Calu3 (cell line): ENCODE results near the gene TLN1. TPM values are rescaled to one million over a fixed set of nuclear protein-coding genes. Genes with fewer than 3 reads are reported as not detected.

Experiments
- BruUV-seq: library from RNA; stranded (reverse); fragments of 400-500 nt; replicated peaks from 2 replicates; lab custom pipeline; 2021; lab: Mats Ljungman, UMichigan
- CTCF ChIA-PET: fragments of 300-600 bp; sonication (Branson Sonifier 250); formaldehyde crosslinking; loops from one replicate; lab custom pipeline; 2022; ENCODE audit warnings: antibody characterized with exemption; lab: Charles Lee
- DNase-seq: peaks from one replicate; pipeline ENCODE4 v3.0.0; 2022
- H3K27ac Mint-ChIP-seq: one replicate; pipeline ENCODE4 v1.8.0; 2022; ENCODE audit warnings: mixed read lengths; ENCODE audit not compliant: unreplicated experiment
- H3K27me3 Mint-ChIP-seq: one replicate; pipeline ENCODE4 v1.8.0; 2022; ENCODE audit warnings: mixed read lengths; ENCODE audit not compliant: unreplicated experiment
- H3K36me3 Mint-ChIP-seq: one replicate; pipeline ENCODE4 v1.8.0; 2022; ENCODE audit warnings: mild to moderate bottlenecking, moderate library complexity, mixed read lengths; ENCODE audit not compliant: insufficient read depth, unreplicated experiment
- H3K4me1 Mint-ChIP-seq: one replicate; pipeline ENCODE4 v1.8.0; 2022; ENCODE audit warnings: mild to moderate bottlenecking, low read depth, mixed read lengths; ENCODE audit not compliant: unreplicated experiment
- H3K4me3 Mint-ChIP-seq: one replicate; pipeline ENCODE4 v1.8.0; 2022; ENCODE audit warnings: mild to moderate bottlenecking, low read depth, moderate library complexity, mixed read lengths; ENCODE audit not compliant: unreplicated experiment
- H3K9me3 Mint-ChIP-seq: one replicate; pipeline ENCODE4 v1.8.0; 2022; ENCODE audit warnings: low read depth, mixed read lengths; ENCODE audit not compliant: unreplicated experiment
- intact Hi-C: fragments of 100-400 bp; cut with micrococcal nuclease; formaldehyde crosslinking; loops from one replicate; pipeline ENCODE4 v1.10.0; 2022; ENCODE audit not compliant: unreplicated experiment
- total RNA-seq: library from RNA; stranded (reverse); gene quantifications from 2 replicates; pipeline ENCODE4 v1.2.3, GENCODE V29; 2022
- TF ChIP-seq, protein P1 (sequence below): fragments of 200-600 bp; IDR thresholded peaks from one replicate; pipeline ENCODE4 v1.8.0; 2022; ENCODE audit warnings: antibody characterized with exemption; ENCODE audit not compliant: unreplicated experiment

The TLN1 gene
- total RNA-seq, 1 experiment from 2014 or later, result 98.7 TPM

DNA sequence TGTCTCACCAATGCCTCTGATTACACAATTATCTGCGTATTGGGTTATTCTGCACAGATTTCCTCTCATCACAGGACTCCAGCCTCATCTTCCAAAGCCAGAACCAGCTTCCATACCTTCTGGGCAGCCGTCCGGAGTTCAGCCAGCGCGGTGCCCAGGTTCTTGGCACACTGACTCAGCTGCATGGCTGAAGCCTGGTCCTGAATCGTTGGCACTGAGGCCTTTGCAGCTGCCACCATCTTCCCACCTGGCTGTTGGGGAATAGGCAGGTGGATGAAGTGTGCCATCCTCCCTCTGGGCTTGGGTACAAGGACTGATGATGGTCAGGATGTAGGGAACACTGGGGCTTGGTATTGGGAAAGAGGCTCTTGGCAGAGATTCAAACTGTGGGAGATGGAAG, 17.9 kb downstream of the TLN1 start:
- no TSS peak for BruUV-seq
- H3K27me3 Mint-ChIP-seq, result no peaks in the 10 kb centered on the region
- CTCF ChIA-PET, result no interaction called here
- TF ChIP-seq, protein P1, sequence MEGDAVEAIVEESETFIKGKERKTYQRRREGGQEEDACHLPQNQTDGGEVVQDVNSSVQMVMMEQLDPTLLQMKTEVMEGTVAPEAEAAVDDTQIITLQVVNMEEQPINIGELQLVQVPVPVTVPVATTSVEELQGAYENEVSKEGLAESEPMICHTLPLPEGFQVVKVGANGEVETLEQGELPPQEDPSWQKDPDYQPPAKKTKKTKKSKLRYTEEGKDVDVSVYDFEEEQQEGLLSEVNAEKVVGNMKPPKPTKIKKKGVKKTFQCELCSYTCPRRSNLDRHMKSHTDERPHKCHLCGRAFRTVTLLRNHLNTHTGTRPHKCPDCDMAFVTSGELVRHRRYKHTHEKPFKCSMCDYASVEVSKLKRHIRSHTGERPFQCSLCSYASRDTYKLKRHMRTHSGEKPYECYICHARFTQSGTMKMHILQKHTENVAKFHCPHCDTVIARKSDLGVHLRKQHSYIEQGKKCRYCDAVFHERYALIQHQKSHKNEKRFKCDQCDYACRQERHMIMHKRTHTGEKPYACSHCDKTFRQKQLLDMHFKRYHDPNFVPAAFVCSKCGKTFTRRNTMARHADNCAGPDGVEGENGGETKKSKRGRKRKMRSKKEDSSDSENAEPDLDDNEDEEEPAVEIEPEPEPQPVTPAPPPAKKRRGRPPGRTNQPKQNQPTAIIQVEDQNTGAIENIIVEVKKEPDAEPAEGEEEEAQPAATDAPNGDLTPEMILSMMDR, result no peak
- intact Hi-C loops, result no loop called here
- no peak overlapping the region for H3K4me3 Mint-ChIP-seq
- peaks cover 49% of the 10 kb centered on the region for H3K36me3 Mint-ChIP-seq
- no peak for DNase-seq
- no peaks in the 10 kb centered on the region for H3K4me1 Mint-ChIP-seq
- H3K27ac Mint-ChIP-seq, result no peak overlapping the region
- no peaks in the 10 kb centered on the region for H3K9me3 Mint-ChIP-seq

DNA sequence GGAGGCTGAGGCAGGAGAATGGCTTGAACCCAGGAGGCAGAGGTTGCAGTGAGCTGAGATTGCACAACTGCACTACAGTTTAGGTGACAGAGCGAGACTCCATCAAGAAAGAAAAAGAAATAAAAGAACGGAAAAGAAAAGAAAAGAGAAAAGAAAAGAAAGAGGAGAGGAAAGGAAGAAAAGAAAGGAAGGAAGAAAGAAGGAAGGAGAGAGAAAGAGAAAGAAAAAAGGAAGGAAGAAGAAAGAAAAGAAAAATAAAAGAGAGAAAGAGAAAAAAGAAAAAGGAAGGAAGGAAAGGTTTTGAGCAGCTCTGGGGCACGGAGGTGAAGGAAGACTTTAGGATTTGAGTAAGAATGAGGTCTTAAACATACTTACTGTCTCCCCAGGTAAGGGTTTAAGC, 18.4 kb downstream of the TLN1 start:
- Mint-ChIP-seq H3K36me3 (peaks cover 54% of the 10 kb centered on the region), H3K9me3 (no peaks in the 10 kb centered on the region), H3K4me3 (no peak overlapping the region), H3K27me3 (no peaks in the 10 kb centered on the region), H3K27ac (no peak overlapping the region), H3K4me1 (no peaks in the 10 kb centered on the region)
- intact Hi-C loops, result no loop called here
- TF ChIP-seq, protein P1, result no peak
- no peak for DNase-seq
- BruUV-seq, result no TSS peak
- CTCF ChIA-PET, result no interaction called here

DNA sequence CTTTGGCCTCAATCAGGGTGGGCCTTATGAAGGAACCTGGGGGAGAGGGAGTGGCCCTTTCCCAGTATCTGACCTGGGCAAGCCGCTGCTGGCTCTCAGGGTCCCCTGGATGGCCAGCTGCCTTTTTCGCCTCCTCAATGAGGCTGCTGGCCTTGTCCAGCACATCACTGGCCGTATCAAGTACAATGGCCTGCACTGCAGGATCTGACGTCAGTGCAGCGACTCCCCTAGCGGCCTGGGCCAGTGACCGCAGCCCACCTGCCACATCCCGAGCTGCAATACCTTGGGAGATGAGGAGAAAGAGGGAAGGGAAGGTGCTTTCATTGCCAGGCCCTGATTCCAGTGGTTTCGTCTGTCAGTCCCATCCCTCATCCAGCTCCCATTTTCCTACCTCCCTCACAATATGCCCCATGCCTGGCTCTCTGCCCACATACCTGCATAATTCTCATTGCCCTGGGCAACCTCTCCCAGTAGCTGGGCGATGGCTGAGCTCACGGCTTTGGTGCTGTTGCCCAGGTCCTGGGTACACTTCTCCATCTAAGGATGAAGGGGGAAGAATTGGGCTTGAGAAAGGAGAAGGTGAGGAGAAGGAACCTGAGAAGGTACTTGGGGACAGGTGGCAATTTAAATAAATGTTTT, 19.1 kb downstream of the TLN1 start:
- TF ChIP-seq, protein P1, result no peak
- Mint-ChIP-seq H3K9me3 (no peaks in the 10 kb centered on the region), H3K27me3 (no peaks in the 10 kb centered on the region), H3K36me3 (peaks cover 55% of the 10 kb centered on the region), H3K4me1 (no peaks in the 10 kb centered on the region), H3K27ac (no peak overlapping the region), H3K4me3 (no peak overlapping the region)
- BruUV-seq, result no TSS peak
- intact Hi-C loops, result no loop called here
- CTCF ChIA-PET, result no interaction called here
- DNase-seq, result no peak

DNA sequence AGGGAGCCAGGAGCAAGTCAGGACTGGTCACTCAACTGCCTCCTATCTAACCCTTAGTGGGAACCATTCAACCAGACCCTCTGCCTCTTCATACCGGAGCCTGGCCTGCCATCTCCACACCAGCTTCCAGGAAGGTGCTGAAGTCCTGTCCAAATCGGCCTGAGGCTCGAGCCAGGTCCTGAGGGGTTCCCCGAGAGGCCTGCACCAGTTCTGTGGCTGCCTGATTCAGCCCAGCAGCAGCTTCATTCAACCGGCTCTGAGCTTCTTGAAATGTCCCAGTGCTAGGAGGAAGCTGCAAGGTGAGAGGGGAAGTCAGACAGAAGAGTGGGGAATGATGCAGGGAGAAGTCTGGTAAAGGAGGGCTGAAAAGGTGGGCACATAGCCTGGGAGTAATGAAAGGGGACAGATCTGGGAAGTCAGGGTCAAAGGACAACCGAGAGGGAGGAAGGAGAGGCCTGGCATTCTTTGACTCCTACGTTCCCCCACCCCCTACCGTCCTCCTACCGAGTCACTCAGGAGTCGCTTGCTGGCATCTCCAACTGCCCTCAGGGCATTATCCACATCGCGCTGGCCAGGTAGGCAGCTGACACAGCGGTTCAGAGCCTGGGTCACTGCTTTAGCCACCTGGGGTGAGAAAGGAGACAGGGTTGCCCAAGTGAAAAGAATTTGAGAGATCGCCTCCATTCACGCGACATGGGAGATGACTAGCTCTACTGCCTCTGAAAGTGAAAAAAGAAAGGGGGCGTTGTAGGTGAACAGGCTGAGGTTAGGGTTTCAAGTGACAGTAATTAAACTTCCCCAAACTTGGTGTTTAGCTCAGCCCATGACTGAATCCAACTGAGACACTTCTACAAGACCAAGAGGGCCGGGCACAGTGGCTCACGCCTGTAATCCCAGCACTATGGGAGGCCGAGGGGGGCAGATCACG, 20.2 kb downstream of the TLN1 start:
- CTCF ChIA-PET, result no interaction called here
- Mint-ChIP-seq H3K27me3 (no peaks in the 10 kb centered on the region), H3K27ac (no peak overlapping the region), H3K4me1 (no peaks in the 10 kb centered on the region), H3K36me3 (peaks cover 54% of the 10 kb centered on the region), H3K4me3 (no peak overlapping the region), H3K9me3 (no peaks in the 10 kb centered on the region)
- no TSS peak for BruUV-seq
- DNase-seq, result no peak
- intact Hi-C loops, result no loop called here
- TF ChIP-seq, protein P1, result no peak
